ENCODE results near the gene WASF3.

Gene WASF3

GRCh38 chr13:26544707-26545106 lies 12.8 kb upstream of the WASF3 start:
- DNase-seq (ENCODE audit: low read depth in 2 of 3, low spot score in 2 of 3): no peak

- DNase-seq (ENCODE audit: low read depth in 2 of 3, low spot score in 2 of 3): no peak
Measured at GRCh38 chr13:26548205-26548765, 9.2 kb upstream of the WASF3 start.

DNA sequence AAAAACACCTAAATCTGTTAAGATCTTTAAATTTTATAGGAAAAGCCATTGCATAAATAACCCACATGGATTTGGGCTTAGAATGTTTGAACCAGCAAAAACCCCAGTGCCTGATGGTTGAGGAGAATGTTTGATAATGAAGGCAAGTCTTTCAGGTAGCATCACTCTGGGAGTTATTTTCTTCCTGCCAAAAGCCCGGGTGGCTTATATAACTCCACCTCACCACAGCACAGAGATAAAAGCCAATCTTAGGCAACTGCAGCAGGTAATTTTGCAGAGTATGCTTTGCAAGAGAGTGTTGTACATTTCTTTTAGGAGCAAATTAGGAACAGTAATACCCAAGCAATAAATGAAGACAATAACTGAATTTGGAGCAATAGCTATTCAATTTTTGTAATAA lies 7.8 kb upstream of the WASF3 start:
- no peak for DNase-seq (ENCODE audit: low read depth in 2 of 3, low spot score in 2 of 3)

GRCh38 chr13:26551255-26551860 lies 6.1 kb upstream of the WASF3 start:
- DNase-seq (ENCODE audit: low read depth in 2 of 3, low spot score in 2 of 3): no peak

- no peak for DNase-seq (ENCODE audit: low read depth in 2 of 3, low spot score in 2 of 3)
Measured at GRCh38 chr13:26555413-26555812, 2.1 kb upstream of the WASF3 start.

- no peak for DNase-seq (ENCODE audit: low read depth in 2 of 3, low spot score in 2 of 3)
Measured at GRCh38 chr13:26557051-26557392, 461 bp upstream of the WASF3 start.

- DNase-seq (ENCODE audit: low read depth in 2 of 3, low spot score in 2 of 3): no peak
Measured at GRCh38 chr13:26558074-26558805, 757 bp downstream of the WASF3 start.

DNA sequence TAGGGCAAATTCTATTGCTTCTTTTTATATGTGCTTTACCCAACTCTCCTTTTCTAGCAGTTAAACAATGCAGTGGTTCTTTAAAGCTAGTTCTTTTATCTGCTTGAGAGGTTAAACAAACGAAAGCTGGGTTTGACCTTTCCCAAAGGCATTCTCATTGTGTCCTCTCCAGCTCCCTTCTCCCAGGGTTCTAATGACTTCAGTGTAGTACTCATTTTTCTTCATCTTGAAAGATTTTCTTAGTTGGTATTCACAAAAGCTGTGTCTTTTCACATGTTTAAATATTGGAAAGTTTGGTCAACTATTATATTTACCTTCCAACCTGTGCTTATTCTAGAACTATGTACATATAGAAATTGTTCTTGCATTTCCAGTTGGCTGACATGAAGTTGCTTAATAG lies 1.5 kb downstream of the WASF3 start:
- DNase-seq (ENCODE audit: low read depth in 2 of 3, low spot score in 2 of 3): no peak

DNA sequence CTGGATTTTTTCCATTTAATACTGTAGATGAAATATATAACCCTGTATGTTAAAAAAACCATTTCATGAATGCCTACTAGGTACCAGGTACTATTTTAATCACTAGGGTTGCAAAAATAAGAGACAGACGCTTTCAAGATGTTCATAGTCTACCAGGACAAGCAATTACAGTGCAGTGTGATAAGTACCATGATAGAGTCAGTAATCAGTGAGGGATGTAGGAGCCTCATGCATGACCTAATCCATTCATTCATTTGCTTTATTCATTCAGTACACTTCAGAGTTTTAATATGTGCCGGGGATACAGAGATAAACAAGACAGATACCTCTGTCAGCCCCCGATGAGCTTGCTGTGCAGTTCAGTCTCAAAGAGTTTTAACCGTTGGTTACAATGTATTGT lies 3.0 kb downstream of the WASF3 start:
- DNase-seq (ENCODE audit: low read depth in 2 of 3, low spot score in 2 of 3): no peak

GRCh38 chr13:26561067-26561466 lies 3.6 kb downstream of the WASF3 start:
- no peak for DNase-seq (ENCODE audit: low read depth in 2 of 3, low spot score in 2 of 3)

- DNase-seq (ENCODE audit: low read depth in 2 of 3, low spot score in 2 of 3): no peak
Measured at GRCh38 chr13:26561651-26562511, 4.4 kb downstream of the WASF3 start.

- no peak for DNase-seq (ENCODE audit: low read depth in 2 of 3, low spot score in 2 of 3)
Measured at GRCh38 chr13:26562512-26562890, 5.0 kb downstream of the WASF3 start.

- no peak for DNase-seq (ENCODE audit: low read depth in 2 of 3, low spot score in 2 of 3)
Measured at GRCh38 chr13:26563713-26564112, 6.2 kb downstream of the WASF3 start.

- no peak for DNase-seq (ENCODE audit: low read depth in 2 of 3, low spot score in 2 of 3)
Measured at GRCh38 chr13:26568132-26568815, 10.8 kb downstream of the WASF3 start.

DNA sequence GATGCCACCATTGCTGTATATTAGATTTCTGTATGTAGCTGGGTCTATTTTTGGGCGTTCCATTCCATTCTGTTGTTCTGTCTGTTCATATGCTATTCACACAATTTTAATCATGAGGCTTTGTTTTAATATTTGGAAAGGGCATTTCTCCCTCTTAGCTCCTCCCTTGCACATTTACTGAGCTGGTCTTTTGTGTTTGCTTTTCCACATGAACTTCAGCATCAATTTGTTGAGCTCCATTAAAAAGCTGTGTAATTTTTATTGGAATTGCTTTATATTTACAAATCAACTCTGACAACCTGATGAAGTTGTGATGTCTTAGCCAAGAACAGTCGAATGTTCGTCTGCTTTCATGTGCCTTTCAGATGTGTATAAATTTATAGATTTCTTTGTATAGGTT lies 14.0 kb downstream of the WASF3 start:
- no peak for DNase-seq (ENCODE audit: low read depth in 2 of 3, low spot score in 2 of 3)

DNA sequence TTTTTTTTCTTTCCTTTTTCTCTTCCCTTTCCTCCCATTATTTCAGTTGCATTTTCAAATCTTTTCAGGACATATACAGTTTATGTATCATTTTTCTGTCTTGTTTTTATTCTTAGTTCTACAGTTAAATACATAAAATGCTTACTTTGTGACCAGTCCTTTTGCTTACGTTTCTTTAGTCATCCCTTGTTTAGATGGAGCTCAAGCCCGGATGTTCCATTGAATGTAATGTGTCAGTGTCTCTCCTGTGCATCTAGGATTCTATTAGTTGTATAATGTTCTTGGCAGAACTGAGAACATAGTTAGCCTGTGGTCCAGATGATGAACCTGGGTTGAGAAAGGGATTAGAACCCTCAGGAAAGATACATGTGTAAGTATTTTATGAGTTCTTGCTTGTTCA lies 17.8 kb downstream of the WASF3 start:
- DNase-seq (ENCODE audit: low read depth in 2 of 3, low spot score in 2 of 3): no peak

DNA sequence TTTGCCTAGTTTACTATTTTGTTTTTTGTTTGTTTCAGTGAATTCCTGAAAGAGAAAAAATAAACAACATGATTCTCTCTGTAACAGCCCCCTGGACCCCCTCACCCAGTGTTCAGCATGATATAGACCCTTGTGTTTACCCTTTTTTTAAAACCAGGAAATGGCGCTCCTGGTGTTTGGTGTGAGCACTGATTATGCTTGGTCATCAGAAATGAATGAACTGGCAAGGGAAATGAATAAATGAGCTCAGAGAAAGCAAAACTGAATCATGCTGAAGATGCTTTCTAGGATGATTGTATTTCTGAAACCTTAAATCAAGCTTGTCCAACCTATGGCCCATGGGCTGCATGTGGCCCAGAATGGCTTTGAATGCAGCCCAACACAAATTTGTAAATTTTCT lies 22.1 kb downstream of the WASF3 start:
- no peak for DNase-seq (ENCODE audit: low read depth in 2 of 3, low spot score in 2 of 3)

- DNase-seq (ENCODE audit: low read depth in 2 of 3, low spot score in 2 of 3): no peak
Measured at GRCh38 chr13:26583662-26584061, 26.2 kb downstream of the WASF3 start.

DNA sequence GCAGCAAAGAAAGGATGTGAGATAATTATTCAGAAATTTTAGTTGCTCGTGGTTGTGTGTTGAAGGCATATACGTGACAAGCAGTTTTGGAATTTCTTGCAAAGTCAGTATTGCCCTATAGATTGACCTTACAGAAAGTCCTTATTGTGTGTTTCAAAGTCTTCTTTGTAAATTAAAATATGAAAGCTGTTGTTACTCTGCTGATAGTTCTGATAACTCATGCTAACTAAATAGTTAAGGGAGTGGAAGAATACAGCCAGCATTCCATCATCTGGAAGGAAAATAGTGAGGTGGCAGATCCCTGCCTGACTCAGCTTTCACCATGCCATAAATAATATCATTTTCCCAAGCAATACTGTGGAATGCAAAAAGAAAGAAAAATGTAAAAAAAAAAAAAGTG lies 27.2 kb downstream of the WASF3 start:
- DNase-seq (ENCODE audit: low read depth in 2 of 3, low spot score in 2 of 3): no peak

GRCh38 chr13:26585136-26585535 lies 27.7 kb downstream of the WASF3 start:
- no peak for DNase-seq (ENCODE audit: low read depth in 2 of 3, low spot score in 2 of 3)

DNA sequence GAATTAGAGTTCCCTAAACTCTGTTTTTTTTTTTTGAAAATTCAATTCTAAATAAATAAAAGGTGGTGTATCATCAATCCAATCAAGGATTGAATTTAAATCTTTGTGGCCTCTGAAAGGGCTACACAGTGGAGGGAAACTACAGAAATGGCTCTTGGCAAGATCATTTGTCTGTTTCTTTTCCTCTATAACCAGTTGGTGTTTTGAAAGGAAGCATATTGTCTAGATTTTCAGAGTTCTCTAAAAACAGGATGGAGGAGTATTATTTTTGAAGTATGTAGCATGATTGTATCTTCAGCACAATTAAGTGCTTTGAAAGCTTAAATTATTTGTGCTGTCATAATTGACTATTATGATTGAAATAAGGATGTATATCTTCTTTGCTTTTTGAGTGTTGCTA lies 29.8 kb downstream of the WASF3 start:
- no peak for DNase-seq (ENCODE audit: low read depth in 2 of 3, low spot score in 2 of 3)
